T follicular helper cell (primary cell): ENCODE data around the gene TAF7L.

Source experiments
- DNase-seq: peaks from one replicate; pipeline ENCODE4 v3.0.0-alpha.2; 2020; ENCODE audit warnings: low read depth

Gene TAF7L

GRCh38 chrX:101220662-101221260 is 70.4 kb downstream of the TAF7L start:
- no peak for DNase-seq

GRCh38 chrX:101219864-101220346 is 71.2 kb downstream of the TAF7L start:
- no peak for DNase-seq

DNA sequence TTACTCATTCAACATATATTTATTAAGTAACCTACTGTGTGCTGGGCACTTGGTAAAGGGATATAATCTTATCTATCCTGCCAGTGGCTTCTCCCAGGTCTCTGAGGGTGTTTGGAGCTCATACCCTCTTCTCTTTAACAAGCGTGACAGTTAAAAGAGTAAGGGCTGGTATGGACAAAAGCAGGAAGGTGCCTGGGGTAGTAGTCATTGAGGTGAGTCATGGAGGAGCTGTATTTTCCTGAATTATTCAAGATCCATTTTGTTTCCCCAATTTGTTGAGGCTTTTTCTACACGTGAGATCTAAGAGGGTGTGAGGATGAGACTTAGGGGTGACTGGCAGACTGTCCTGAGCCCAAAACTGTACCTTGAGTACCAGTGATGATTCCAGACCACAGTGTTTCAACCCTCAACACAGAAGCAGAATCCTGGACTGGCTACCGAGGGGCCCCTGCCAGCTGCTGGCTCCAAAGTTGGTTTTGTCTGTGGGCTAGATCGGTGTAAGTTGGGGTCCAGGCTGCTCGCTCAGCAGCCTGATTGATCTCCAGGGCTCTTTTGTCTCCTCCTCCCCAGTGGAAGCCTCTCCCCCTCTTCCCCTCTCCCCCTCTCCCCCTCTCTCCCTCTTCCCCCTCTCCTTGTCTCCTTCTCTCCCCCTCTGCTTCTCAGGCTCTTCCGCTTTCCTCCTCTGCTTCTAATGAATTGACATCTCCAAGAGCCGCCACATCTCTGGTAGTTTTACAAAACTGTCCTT is 71.8 kb downstream of the TAF7L start, which contains the start of gene DRP2:
DRP2 (plus strand) TSS at position 671 of the 748 bp plus-strand sequence. CDS start 11,862 bp downstream, outside the sequence.
- DNase-seq = no peak
